ENCODE measurements around the gene CACNA1A.

- TF ChIP-seq EZH2 (IDR thresholded peaks at IDR 0.05; ENCODE audit: insufficient read depth, poor library complexity, severe bottlenecking) (no peak), EZH2phosphoT487 (IDR thresholded peaks at IDR 0.05; ENCODE audit: insufficient read depth, low read depth) (no peak)
Observed at GRCh38 chr19:13195678-13196077, 310.6 kb downstream of the CACNA1A start.

Data from GM23248 (cell line).